ENCODE data around the gene ATF1. TPM values are rescaled to one million over a fixed set of nuclear protein-coding genes. Genes with fewer than 3 reads are reported as not detected.

Gene ATF1
- total and polyA plus RNA-seq, 2 of the 8 experiments (the other 6 are each of a cell fraction or from before 2014, with no cell fraction given): 23.2 to 41.8 TPM

DNA sequence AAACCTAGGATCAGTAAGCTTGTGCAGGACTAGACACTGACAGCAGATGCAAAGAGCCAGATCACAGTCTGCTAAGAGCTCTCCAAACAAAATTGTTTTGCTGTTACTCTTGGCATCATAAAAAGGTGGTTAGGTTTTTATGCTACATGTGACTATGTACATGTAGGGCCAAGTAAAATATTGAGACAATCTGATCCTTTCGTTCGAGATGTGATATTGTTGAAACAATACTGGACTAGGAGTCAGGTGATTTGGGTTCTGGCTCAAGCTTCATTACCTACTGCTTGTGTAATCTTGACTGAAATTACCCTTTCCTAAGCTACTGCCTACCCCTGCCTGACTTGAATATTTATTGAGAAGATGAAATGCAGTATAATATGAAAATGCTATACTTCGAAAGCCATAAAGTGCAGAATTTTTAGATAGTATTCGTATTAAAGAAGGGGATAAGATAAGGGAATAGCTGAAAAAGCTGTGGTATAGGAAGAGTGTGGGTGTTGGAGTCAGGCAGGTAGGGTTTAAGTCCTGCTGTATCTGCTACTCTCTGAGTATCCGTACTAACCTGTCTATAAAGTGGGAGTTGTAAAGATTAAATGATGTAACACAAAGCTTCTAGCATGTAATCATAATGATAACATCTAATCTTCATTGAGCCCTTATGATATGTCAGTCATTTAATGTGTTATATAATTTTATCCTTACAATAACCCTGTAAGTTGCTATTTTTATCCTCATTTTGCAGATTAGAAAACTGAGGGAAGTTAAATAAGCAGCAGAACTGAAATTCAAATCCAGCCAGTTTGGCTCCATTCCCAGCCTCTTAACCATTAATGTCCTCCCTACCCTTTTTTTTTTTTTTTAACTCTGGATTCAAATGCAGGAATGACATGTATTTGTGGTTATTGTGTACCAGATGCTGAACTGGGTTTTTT is 38.6 kb upstream of the ATF1 start:
- POLR2A ChIA-PET (ENCODE audit: partially characterized antibody): interaction anchor here (0.6 kb wide), 1 partner anchor 290 kb away, joined by 3 read pairs; no protein-coding TSS in a partner anchor
- no peaks in the 10 kb centered on the region for H3K23me2 ChIP-seq (ENCODE audit: low read depth, low read length)
- H2BK12ac ChIP-seq (ENCODE audit: low read depth, low read length): no peak overlapping the region
- H3K23ac ChIP-seq (ENCODE audit: insufficient read length): no peak overlapping the region
- H3K4me1 ChIP-seq (replicated peaks in 1 of 4; ENCODE audit: control insufficient read depth in 3 of 4, insufficient read depth in 4 of 4, low read length in 3 of 4): no peaks in the 10 kb centered on the region
- H2AK5ac ChIP-seq (ENCODE audit: low read depth, low read length): no peak overlapping the region
- no peak overlapping the region for H2BK15ac ChIP-seq (ENCODE audit: low read length)
- no peak overlapping the region for H3K27ac ChIP-seq (ENCODE audit: low read depth, low read length)
- no peak for FAIRE-seq
- CTCF ChIA-PET (ENCODE audit: partially characterized antibody): interaction anchor here (0.6 to 1.7 kb wide), 3 partner anchors 9 to 215 kb away, joined by 3 to 6 read pairs (median 3); no protein-coding TSS in a partner anchor
- TF ChIP-seq EGR1 (IDR thresholded peaks at IDR 0.05; ENCODE audit: borderline replicate concordance, low read depth, low read length) (no peak), TBP (IDR thresholded peaks at IDR 0.05; ENCODE audit: low read depth, low read length) (no peak), CTBP2 (IDR thresholded peaks at IDR 0.05; ENCODE audit: borderline replicate concordance, insufficient read depth, insufficient read length, low read length) (no peak)
- no peak overlapping the region for H2BK20ac ChIP-seq (ENCODE audit: low read length)
- WGBS, 2 experiments (ENCODE audit: extremely low coverage in 1 of 2, insufficient coverage in 1 of 2, insufficient read length in 1 of 2, insufficient replicate concordance in 2 of 2, low coverage in 1 of 2, low lambda C conversion rate in 2 of 2, missing lambda C conversion rate in 1 of 2): 94 to 100% methylated on average over 1 to 5 of the region's 5 CpGs
- no peak overlapping the region for H3K56ac ChIP-seq (replicated peaks; ENCODE audit: insufficient read length, low read depth, low read length)
- no peak overlapping the region for H3K4me2 ChIP-seq (ENCODE audit: insufficient read depth in 1 of 2, low read depth in 2 of 2, low read length in 2 of 2)
- no peak overlapping the region for H4K5ac ChIP-seq (ENCODE audit: insufficient read length, low read depth, low read length)
- no peak overlapping the region for H4K91ac ChIP-seq (replicated peaks; ENCODE audit: insufficient read length, low read length)
- no peaks in the 10 kb centered on the region for H3K27me3 ChIP-seq (replicated peaks in 1 of 4; ENCODE audit: control insufficient read depth in 3 of 4, extremely low read depth in 1 of 4, insufficient read depth in 3 of 4, low read length in 3 of 4)
- DNase-seq (ENCODE audit: low read depth in 1 of 2, low spot score in 2 of 2): no peak
- H3K4me3 ChIP-seq (ENCODE audit: extremely low read depth in 1 of 4, insufficient read depth in 2 of 4, low read depth in 3 of 4, low read length in 4 of 4): no peak overlapping the region
- no peaks in the 10 kb centered on the region for H3K79me2 ChIP-seq (ENCODE audit: control insufficient read depth in 1 of 2, insufficient read depth in 2 of 2, low read length in 2 of 2)
- no peak overlapping the region for H2AFZ ChIP-seq (ENCODE audit: low read length)
- no peaks in the 10 kb centered on the region for H3K79me1 ChIP-seq (ENCODE audit: low read depth, low read length)
- H3K9me3 ChIP-seq (ENCODE audit: insufficient read depth in 2 of 2, low read depth in 1 of 2, low read length in 1 of 2): no peaks in the 10 kb centered on the region
- H3K36me3 ChIP-seq (ENCODE audit: control insufficient read depth in 2 of 4, insufficient read depth in 4 of 4, low read length in 3 of 4): peaks cover 7 to 57% (median 42%) of the 10 kb centered on the region in 4 experiments
- no peak overlapping the region for H2BK120ac ChIP-seq (replicated peaks; ENCODE audit: low read depth, low read length)
- no peak overlapping the region for H4K8ac ChIP-seq (ENCODE audit: extremely low read depth, insufficient read depth, low read length)
- no peak overlapping the region for H3K9ac ChIP-seq (replicated peaks in 1 of 4; ENCODE audit: extremely low read depth in 1 of 4, low read depth in 3 of 4, low read length in 3 of 4)
- no peak overlapping the region for H3K14ac ChIP-seq (ENCODE audit: insufficient read length)
- H2BK5ac ChIP-seq (ENCODE audit: low read depth, low read length): no peak overlapping the region
- peaks cover 1% of the 10 kb centered on the region in 2 experiments for H4K20me1 ChIP-seq (replicated peaks in 1 of 2; ENCODE audit: control insufficient read depth in 1 of 2, insufficient read depth in 2 of 2, low read length in 2 of 2)
- no peak overlapping the region for H3K18ac ChIP-seq (ENCODE audit: extremely low read depth, low read length)
- H3K4ac ChIP-seq (replicated peaks; ENCODE audit: insufficient read length, low read depth, low read length): no peak overlapping the region
